ENCODE data around the gene SPATA12.

DNA sequence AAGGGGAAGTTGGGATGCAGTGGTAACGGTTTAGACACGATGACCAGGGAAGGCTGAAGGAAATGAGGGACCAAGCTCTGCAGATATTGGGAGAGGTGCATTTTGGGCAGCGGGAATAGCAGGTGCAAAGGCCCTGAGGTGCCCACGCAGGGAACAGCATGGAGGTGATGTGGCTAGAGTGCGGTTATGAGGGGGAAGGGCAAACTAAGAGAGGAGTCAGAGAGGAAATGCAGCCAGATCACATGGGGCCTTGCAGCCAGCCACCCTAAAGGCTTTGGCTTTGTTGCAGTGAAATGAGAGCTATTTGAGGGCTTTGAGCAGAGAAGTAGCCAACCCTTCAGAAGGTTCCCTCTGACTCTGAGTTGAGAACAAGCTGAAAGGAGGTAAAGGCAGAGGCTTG lies 2.6 kb downstream of the SPATA12 start:
- TF ChIP-seq CTCF (conservative IDR thresholded peaks at IDR 0.05; ENCODE audit: low read depth, low read length) (no peak), EZH2 (IDR thresholded peaks at IDR 0.05; ENCODE audit: low read length, unreplicated experiment) (no peak), EZH2phosphoT487 (IDR thresholded peaks at IDR 0.05; ENCODE audit: borderline replicate concordance, low read length) (no peak)
